HUES6 (cell line): ENCODE data around the gene CPED1.

Source experiments
- H3K27ac ChIP-seq: 2 replicates; pipeline ENCODE4 v1.7.0; 2013; ENCODE audit warnings: low read depth, mild to moderate bottlenecking, low read length, inconsistent platforms
- H3K27me3 ChIP-seq: 2 replicates; pipeline ENCODE4 v1.6.1; 2013; ENCODE audit warnings: low read length; ENCODE audit not compliant: control insufficient read depth, insufficient read depth
- H3K36me3 ChIP-seq: 2 replicates; pipeline ENCODE4 v1.6.1; 2013; ENCODE audit warnings: low read length; ENCODE audit not compliant: control insufficient read depth, insufficient read depth
- H3K4me1 ChIP-seq: 2 replicates; pipeline ENCODE4 v1.6.1; 2013; ENCODE audit warnings: low read length; ENCODE audit not compliant: control insufficient read depth, insufficient read depth
- H3K4me3 ChIP-seq: 2 replicates; pipeline ENCODE4 v1.5.1; 2013; ENCODE audit warnings: low read depth, low read length
- H3K9ac ChIP-seq: one replicate; pipeline ENCODE4 v1.6.1; 2013; ENCODE audit warnings: mild to moderate bottlenecking, low read length
- H3K9me3 ChIP-seq: 2 replicates; pipeline ENCODE4 v1.6.1; 2013; ENCODE audit warnings: low read depth, low read length; ENCODE audit not compliant: control insufficient read depth, insufficient read depth

Gene CPED1

DNA sequence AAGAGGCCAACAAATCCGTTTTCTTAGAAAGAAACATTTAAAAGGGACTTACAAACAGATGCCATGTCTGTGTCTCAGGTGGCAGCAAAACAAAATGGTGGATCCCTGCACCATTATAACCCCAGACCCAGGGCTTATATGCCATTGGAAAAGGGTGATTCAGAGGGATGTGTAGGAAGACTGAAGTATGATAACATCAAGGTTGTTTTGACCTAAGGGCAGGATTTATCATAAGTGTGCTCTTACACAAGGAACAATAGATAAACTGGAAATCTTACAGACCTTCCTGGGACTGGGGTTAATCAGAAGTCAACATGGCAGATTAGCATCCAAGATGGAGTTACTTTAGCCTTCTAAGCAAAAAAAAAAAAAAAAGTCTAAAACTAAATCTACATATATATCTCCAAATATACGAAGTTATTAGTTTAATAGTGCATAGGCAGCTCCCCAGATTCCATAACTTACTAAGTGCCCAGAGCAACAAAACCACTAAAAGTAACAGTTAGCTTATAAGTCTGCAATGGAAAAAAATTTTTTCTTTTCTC, 306.0 kb downstream of the CPED1 start:
- H3K4me1 ChIP-seq = no peaks in the 10 kb centered on the region
- H3K27me3 ChIP-seq = no peaks in the 10 kb centered on the region
- no peak overlapping the region for H3K27ac ChIP-seq
- no peak overlapping the region for H3K4me3 ChIP-seq
- H3K9me3 ChIP-seq = 0 out of 2 replicates have a peak, but pooled peaks cover 4% of the 10 kb centered on the region
- H3K9ac ChIP-seq = no peak overlapping the region
- no peaks in the 10 kb centered on the region for H3K36me3 ChIP-seq

GRCh38 chr7:121297843-121298242, 309.3 kb downstream of the CPED1 start:
- H3K36me3 ChIP-seq = no peaks in the 10 kb centered on the region
- H3K27ac ChIP-seq = no peak overlapping the region
- H3K4me1 ChIP-seq = no peaks in the 10 kb centered on the region
- no peak overlapping the region for H3K4me3 ChIP-seq
- H3K9me3 ChIP-seq = no peaks in the 10 kb centered on the region
- no peak overlapping the region for H3K9ac ChIP-seq
- H3K27me3 ChIP-seq = no peaks in the 10 kb centered on the region

DNA sequence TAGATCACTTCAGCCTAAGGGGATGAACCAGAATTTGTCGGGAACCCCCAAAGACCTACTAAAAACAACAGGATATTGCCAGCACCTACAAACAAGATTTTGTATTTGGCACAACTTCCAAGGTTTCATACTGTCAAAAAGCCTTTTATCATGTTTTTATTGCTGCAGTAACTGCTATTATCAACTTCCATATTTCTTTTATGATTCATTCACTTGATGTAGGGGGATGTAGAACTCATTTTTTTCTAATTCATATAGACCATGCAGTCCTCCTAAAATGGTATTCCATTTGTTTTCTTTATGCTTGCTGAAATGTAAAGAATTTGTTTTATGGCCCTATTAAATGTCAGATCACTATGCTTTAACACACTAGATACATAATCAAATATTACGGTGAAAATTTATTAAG, 310.3 kb downstream of the CPED1 start:
- no peaks in the 10 kb centered on the region for H3K4me1 ChIP-seq
- H3K36me3 ChIP-seq = no peaks in the 10 kb centered on the region
- no peaks in the 10 kb centered on the region for H3K27me3 ChIP-seq
- no peak overlapping the region for H3K4me3 ChIP-seq
- no peaks in the 10 kb centered on the region for H3K9me3 ChIP-seq
- no peak overlapping the region for H3K27ac ChIP-seq
- no peak overlapping the region for H3K9ac ChIP-seq

GRCh38 chr7:121300685-121301420, 312.3 kb downstream of the CPED1 start:
- Histone ChIP-seq H3K9me3 (no peaks in the 10 kb centered on the region), H3K4me3 (no peak overlapping the region), H3K9ac (no peak overlapping the region), H3K27me3 (no peaks in the 10 kb centered on the region), H3K36me3 (no peaks in the 10 kb centered on the region), H3K27ac (no peak overlapping the region), H3K4me1 (peaks cover 5% of the 10 kb centered on the region; the same call in 1 of the 2 replicates)

DNA sequence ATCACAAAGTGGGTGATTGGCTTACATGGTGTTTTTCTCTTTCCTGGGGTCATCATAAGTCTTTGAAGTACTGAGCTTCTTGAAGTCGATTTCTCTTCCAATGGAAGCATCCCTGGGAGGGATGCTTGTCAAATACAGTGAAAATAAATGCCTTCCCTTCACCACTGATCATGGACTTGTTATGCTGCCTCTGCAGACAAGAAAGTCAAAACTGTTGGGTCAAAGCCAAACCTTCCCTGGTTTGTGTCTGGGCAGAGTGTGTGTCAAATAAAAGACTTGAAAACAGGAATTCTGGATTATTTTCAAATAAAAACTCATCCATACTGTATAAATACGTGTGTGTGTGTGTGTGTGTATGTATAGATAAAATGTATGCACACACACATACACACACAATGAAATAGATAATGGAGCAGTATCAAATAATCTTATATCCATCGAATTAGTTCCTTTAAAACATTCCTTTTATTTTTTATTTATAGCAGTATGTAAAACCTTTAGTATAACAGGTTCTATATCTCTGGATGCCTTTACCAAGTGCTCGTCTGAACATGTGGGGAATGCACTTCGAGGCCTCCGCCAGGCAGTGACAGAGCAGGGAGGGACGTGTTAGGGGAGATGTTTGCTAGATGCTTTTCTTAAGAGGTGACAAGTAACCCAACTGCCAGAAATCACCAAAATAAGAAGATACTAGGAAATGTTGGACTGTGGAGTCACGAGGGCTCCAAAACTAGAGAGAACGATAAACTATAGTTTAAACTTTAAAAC, 313.1 kb downstream of the CPED1 start:
- Histone ChIP-seq H3K27ac (no peak overlapping the region), H3K36me3 (no peaks in the 10 kb centered on the region), H3K4me3 (no peak overlapping the region), H3K9ac (no peak overlapping the region), H3K9me3 (no peaks in the 10 kb centered on the region), H3K4me1 (peaks cover 5% of the 10 kb centered on the region; the same call in 1 of the 2 replicates), H3K27me3 (no peaks in the 10 kb centered on the region)

- H3K27ac ChIP-seq = no peak overlapping the region
- H3K4me3 ChIP-seq = no peak overlapping the region
- H3K9me3 ChIP-seq = no peaks in the 10 kb centered on the region
- peaks cover 5% of the 10 kb centered on the region; the same call in 1 of the 2 replicates for H3K4me1 ChIP-seq
- H3K36me3 ChIP-seq = no peaks in the 10 kb centered on the region
- H3K27me3 ChIP-seq = no peaks in the 10 kb centered on the region
- no peak overlapping the region for H3K9ac ChIP-seq
Observed at GRCh38 chr7:121302214-121302745, 313.8 kb downstream of the CPED1 start.

GRCh38 chr7:121303422-121304101, 315.1 kb downstream of the CPED1 start:
- no peak overlapping the region for H3K27ac ChIP-seq
- no peak overlapping the region for H3K4me3 ChIP-seq
- no peaks in the 10 kb centered on the region for H3K36me3 ChIP-seq
- H3K9ac ChIP-seq = no peak overlapping the region
- peaks cover 5% of the 10 kb centered on the region; the same call in 1 of the 2 replicates for H3K4me1 ChIP-seq
- no peaks in the 10 kb centered on the region for H3K9me3 ChIP-seq
- no peaks in the 10 kb centered on the region for H3K27me3 ChIP-seq

- H3K4me1 ChIP-seq = peaks cover 5% of the 10 kb centered on the region; the same call in 1 of the 2 replicates
- no peak overlapping the region for H3K9ac ChIP-seq
- H3K9me3 ChIP-seq = no peaks in the 10 kb centered on the region
- H3K4me3 ChIP-seq = no peak overlapping the region
- H3K27ac ChIP-seq = no peak overlapping the region
- H3K36me3 ChIP-seq = no peaks in the 10 kb centered on the region
- no peaks in the 10 kb centered on the region for H3K27me3 ChIP-seq
Observed at GRCh38 chr7:121304102-121304658, 315.7 kb downstream of the CPED1 start.

- no peak overlapping the region for H3K27ac ChIP-seq
- H3K9ac ChIP-seq = no peak overlapping the region
- H3K27me3 ChIP-seq = no peaks in the 10 kb centered on the region
- 0 out of 2 replicates have a peak, but pooled peaks cover 3% of the 10 kb centered on the region for H3K9me3 ChIP-seq
- peaks cover 5% of the 10 kb centered on the region; the same call in 1 of the 2 replicates for H3K4me1 ChIP-seq
- no peaks in the 10 kb centered on the region for H3K36me3 ChIP-seq
- H3K4me3 ChIP-seq = no peak overlapping the region
Observed at GRCh38 chr7:121305109-121305508, 316.6 kb downstream of the CPED1 start.

DNA sequence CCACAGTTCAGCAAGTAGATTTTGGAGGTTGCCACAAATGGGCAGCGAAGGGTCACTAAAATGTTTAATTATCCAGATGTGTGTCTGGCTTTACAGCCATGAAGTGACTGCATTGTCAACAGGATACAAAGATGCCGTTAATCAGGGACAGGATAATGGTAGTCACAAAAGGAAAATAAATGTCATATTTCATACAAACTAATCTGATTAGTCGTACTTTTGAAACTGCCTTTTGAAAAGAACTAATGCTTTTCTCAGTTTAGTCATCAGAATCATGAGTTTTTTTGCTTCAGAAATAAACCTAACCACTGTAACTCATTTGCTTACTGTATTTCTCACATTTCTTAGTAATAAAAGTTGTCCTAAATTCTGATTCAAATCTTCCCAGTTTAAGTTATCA, 318.1 kb downstream of the CPED1 start:
- Histone ChIP-seq H3K9ac (no peak overlapping the region), H3K27me3 (no peaks in the 10 kb centered on the region), H3K27ac (no peak overlapping the region), H3K36me3 (no peaks in the 10 kb centered on the region), H3K9me3 (0 out of 2 replicates have a peak, but pooled peaks cover 4% of the 10 kb centered on the region), H3K4me3 (no peak overlapping the region), H3K4me1 (peaks cover 5% of the 10 kb centered on the region; the same call in 1 of the 2 replicates)
